T-helper 1 cell treated with Interleukin-12 subunit alpha and Interleukin-12 subunit beta and Interleukin-4 antibody, amounts not matched to agents 30 μg/mL and 1 μg/mL, for 36 hours (primary cell): ENCODE results near the gene B4GAT1.
"Not testable (repeated sequence)": the region's sequence is repeated elsewhere in the genome, so short reads cannot be mapped to it uniquely, and the experiment has no call there.

Source experiments
- H3K27ac Mint-ChIP-seq: one replicate; pipeline ENCODE4 v1.8.0; 2021; ENCODE audit warnings: mild to moderate bottlenecking, mixed read lengths
- H3K27me3 Mint-ChIP-seq: one replicate; pipeline ENCODE4 v1.8.0; 2021; ENCODE audit warnings: low read depth, mixed read lengths
- H3K36me3 Mint-ChIP-seq: one replicate; pipeline ENCODE4 v1.8.0; 2021; ENCODE audit warnings: low read depth, mixed read lengths
- H3K4me1 Mint-ChIP-seq: one replicate; pipeline ENCODE4 v1.8.0; 2021; ENCODE audit warnings: low read depth, mixed read lengths
- H3K4me3 Mint-ChIP-seq: one replicate; pipeline ENCODE4 v1.8.0; 2021; ENCODE audit warnings: mild to moderate bottlenecking, moderate library complexity, mixed read lengths
- H3K9me3 Mint-ChIP-seq: one replicate; pipeline ENCODE4 v1.8.0; 2021; ENCODE audit warnings: mixed read lengths

B4GAT1 gene

GRCh38 chr11:66367561-66368312 is 20.3 kb upstream of the B4GAT1 start:
- Mint-ChIP-seq H3K36me3 (peaks cover 4% of the 10 kb centered on the region), H3K4me1 (peaks cover 8% of the 10 kb centered on the region), H3K9me3 (no peaks in the 10 kb centered on the region), H3K4me3 (no peak overlapping the region), H3K27me3 (no peaks in the 10 kb centered on the region), H3K27ac (no peak overlapping the region)

GRCh38 chr11:66366844-66367477 is 19.5 kb upstream of the B4GAT1 start:
- Mint-ChIP-seq H3K27me3 (no peaks in the 10 kb centered on the region), H3K4me3 (no peak overlapping the region), H3K4me1 (peaks cover 5% of the 10 kb centered on the region), H3K27ac (no peak overlapping the region), H3K36me3 (peaks cover 4% of the 10 kb centered on the region), H3K9me3 (no peaks in the 10 kb centered on the region)

GRCh38 chr11:66365711-66366619 is 18.5 kb upstream of the B4GAT1 start:
- no peaks in the 10 kb centered on the region for H3K9me3 Mint-ChIP-seq
- H3K27ac Mint-ChIP-seq: no peak overlapping the region
- no peak overlapping the region for H3K4me3 Mint-ChIP-seq
- no peaks in the 10 kb centered on the region for H3K27me3 Mint-ChIP-seq
- H3K4me1 Mint-ChIP-seq: peaks cover 5% of the 10 kb centered on the region
- peaks cover 4% of the 10 kb centered on the region for H3K36me3 Mint-ChIP-seq

DNA sequence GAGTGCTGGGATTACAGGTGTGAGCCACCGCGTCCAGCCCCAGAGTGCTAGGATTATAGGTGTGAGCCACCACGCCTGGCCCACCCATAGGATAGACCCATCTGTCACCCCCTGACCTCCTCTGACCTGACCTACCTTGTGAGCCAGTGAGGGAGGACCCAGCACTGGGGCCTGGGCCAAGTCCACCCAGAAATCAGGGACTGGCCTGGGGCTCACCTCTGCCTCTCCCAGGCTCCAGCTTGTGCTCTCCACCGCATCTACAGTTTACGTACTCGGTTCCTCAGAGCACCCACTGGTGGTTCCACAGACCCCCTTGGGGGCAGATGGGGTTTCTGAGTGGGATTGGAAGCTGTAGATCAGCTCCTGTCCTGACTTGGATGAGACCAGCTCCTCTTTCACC is 17.7 kb upstream of the B4GAT1 start:
- Mint-ChIP-seq H3K27ac (no peak overlapping the region), H3K36me3 (peaks cover 4% of the 10 kb centered on the region), H3K9me3 (no peaks in the 10 kb centered on the region), H3K27me3 (no peaks in the 10 kb centered on the region), H3K4me3 (no peak overlapping the region), H3K4me1 (peaks cover 4% of the 10 kb centered on the region)

DNA sequence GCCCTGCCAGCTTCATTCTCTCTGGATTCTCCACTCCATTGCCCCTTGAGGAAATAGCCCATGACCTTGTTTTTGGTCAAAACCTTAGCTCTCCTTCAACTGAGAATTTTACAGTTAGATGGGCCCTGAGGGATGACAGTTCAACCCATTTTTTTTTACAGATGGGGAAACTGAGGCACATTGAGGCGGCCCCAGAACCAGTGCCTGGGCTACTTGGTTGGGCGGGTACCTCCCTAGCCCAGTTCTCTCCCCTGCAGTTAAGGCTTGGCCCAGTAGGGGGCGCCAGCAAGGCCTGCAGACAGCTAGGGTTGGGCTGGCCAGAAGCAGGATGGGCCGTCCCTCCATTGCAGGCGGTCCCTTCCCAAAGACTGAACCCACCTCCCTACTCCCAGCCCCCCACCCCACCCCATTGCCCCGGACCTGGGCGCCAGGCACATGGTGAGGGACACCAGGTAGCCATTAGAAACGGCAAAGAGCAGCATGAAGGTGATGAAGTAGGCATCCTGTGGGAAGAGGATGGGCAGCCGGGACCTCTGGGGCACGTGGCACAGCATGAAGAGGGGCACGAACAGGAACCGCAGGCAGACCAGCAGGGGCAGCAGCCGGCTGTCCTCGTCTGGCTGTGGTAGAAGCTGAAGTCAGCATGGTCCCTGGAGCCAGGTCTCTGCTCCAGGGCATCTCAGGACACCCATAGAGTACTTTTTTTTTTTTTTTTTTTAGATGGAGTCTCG is 16.5 kb upstream of the B4GAT1 start:
- H3K36me3 Mint-ChIP-seq: peaks cover 3% of the 10 kb centered on the region

DNA sequence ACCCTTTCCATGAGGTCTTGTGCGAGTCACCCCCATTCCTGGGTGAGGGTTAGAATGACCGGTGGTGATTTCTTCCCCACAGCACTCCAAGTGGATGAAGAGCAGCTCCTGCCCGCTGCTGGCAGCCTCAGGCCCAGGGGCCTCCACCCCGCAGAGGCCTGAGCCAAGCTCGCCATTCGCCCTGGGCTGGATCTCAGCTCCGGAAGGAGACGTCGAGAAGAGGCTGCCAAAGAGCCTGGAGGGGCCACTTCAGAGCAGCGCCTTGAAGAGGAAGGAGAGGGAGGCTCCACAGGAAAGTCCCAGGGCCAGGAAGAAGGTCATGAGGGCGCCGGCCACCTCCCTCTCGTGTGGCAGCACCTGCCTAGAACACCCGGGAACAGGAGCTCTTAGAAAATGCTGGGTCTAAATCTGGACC is 15.8 kb upstream of the B4GAT1 start:
- H3K4me1 Mint-ChIP-seq: no peaks in the 10 kb centered on the region

More for the DNA sequence above, 16.5 kb upstream of the B4GAT1 start:
- no peaks in the 10 kb centered on the region for H3K9me3 Mint-ChIP-seq
- no peaks in the 10 kb centered on the region for H3K27me3 Mint-ChIP-seq
- H3K27ac Mint-ChIP-seq: no peak overlapping the region
- no peak overlapping the region for H3K4me3 Mint-ChIP-seq
- no peaks in the 10 kb centered on the region for H3K4me1 Mint-ChIP-seq

DNA sequence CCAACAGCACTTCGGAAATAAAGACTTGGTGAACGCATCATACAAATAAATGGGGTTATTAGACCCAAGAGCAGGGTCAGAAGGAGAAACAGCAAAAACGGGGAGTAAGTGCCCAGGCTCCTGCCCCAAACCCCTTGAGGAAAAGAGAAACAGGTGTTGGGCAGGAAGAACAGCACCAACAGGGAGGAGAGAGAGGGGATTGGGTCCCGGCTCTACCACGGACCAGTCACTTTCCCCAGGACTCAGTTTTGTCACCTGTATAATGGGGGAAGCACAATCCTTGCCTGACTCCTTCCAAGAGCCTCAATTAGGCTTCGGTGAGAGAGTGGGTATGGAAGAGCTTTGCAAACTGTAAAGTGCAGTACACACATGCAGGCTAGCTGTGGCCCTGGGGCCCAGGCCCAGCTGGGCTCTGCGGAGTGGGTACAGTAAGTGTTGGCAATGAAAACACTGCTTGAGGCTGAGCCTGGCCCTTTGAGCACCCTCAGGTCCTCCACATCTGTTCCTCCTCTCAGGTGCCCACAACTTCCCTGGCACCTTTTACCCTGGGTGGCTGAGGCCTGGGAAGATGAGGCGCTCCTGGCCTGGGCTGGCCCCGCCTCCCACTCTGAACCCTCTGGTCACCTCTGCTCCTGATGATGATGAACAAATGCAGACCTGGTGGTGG is 15.2 kb upstream of the B4GAT1 start:
- Mint-ChIP-seq H3K36me3 (no peaks in the 10 kb centered on the region), H3K27ac (no peak overlapping the region), H3K4me3 (no peak overlapping the region), H3K4me1 (no peaks in the 10 kb centered on the region), H3K9me3 (no peaks in the 10 kb centered on the region), H3K27me3 (no peaks in the 10 kb centered on the region)

More for the DNA sequence above, 15.8 kb upstream of the B4GAT1 start:
- Mint-ChIP-seq H3K27ac (no peak overlapping the region), H3K9me3 (no peaks in the 10 kb centered on the region), H3K4me3 (no peak overlapping the region), H3K27me3 (no peaks in the 10 kb centered on the region), H3K36me3 (peaks cover 3% of the 10 kb centered on the region)

- Mint-ChIP-seq H3K27me3 (no peaks in the 10 kb centered on the region), H3K9me3 (no peaks in the 10 kb centered on the region), H3K27ac (no peak overlapping the region), H3K36me3 (no peaks in the 10 kb centered on the region), H3K4me1 (no peaks in the 10 kb centered on the region), H3K4me3 (no peak overlapping the region)
These were observed 14.1 kb upstream of the B4GAT1 start for GRCh38 chr11:66361502-66361941.

- H3K9me3 Mint-ChIP-seq: no peaks in the 10 kb centered on the region
- no peaks in the 10 kb centered on the region for H3K36me3 Mint-ChIP-seq
- no peak overlapping the region for H3K4me3 Mint-ChIP-seq
- no peaks in the 10 kb centered on the region for H3K4me1 Mint-ChIP-seq
- no peaks in the 10 kb centered on the region for H3K27me3 Mint-ChIP-seq
- no peak overlapping the region for H3K27ac Mint-ChIP-seq
These were observed 13.1 kb upstream of the B4GAT1 start for GRCh38 chr11:66360406-66361073.

- Mint-ChIP-seq H3K4me1 (no peaks in the 10 kb centered on the region), H3K27ac (no peak overlapping the region), H3K4me3 (no peak overlapping the region), H3K9me3 (no peaks in the 10 kb centered on the region), H3K36me3 (no peaks in the 10 kb centered on the region), H3K27me3 (no peaks in the 10 kb centered on the region)
These were observed 12.2 kb upstream of the B4GAT1 start for GRCh38 chr11:66359662-66360087.

DNA sequence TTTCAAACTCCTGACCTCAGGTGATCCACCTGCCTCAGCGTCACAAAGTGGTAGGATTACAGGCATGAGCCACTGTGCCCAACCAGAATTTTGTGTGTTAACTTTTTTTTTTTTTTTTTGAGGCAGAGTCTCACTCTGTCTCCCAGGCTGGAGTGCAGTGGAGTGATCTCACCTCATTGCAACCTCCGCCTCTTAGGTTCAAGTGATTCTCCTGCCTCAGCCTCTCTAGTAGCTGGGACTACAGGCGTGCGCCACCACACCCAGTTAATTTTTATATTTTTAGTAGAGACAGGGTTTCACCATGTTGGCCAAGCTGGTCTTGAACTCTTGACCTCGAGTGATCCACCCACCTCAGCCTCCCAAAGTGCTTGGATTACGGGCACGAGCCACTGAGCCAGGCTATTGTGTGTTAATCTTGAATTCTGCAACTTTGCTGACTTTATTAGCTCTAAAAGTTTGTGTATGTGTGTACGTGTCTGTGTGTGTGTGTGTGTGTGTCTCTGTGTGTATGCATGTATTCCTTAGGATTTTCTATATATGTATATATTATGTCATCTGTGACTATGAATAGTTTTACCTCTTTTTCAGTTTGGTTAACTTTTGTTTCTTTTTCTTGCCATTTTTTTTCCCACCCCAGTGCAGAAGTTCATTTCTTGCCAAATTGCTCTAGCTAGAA is 3.3 kb upstream of the B4GAT1 start:
- peaks cover 10% of the 10 kb centered on the region for H3K4me1 Mint-ChIP-seq
- H3K9me3 Mint-ChIP-seq, H3K4me3 Mint-ChIP-seq, H3K27me3 Mint-ChIP-seq, H3K36me3 Mint-ChIP-seq, H3K27ac Mint-ChIP-seq: not testable (repeated sequence)

GRCh38 chr11:66349084-66349386 is 1.6 kb upstream of the B4GAT1 start:
- peaks cover 20% of the 10 kb centered on the region for H3K4me1 Mint-ChIP-seq
- no peak overlapping the region for H3K27ac Mint-ChIP-seq
- peaks cover 4% of the 10 kb centered on the region for H3K27me3 Mint-ChIP-seq
- no peaks in the 10 kb centered on the region for H3K9me3 Mint-ChIP-seq
- no peak overlapping the region for H3K4me3 Mint-ChIP-seq
- H3K36me3 Mint-ChIP-seq: peaks cover 5% of the 10 kb centered on the region
